Lung (tissue), 12 donors: Measurements from ENCODE around the gene GTF3C6. TPM values are rescaled to one million over a fixed set of nuclear protein-coding genes. Genes with fewer than 3 reads are reported as not detected.

Experiments used
- ATAC-seq: fragments of 200-7000 bp; cut with Tn5 transposase; one replicate; pipeline ENCODE4 v1.9.1; 2020; ENCODE audit warnings: moderate number of reproducible peaks; ENCODE audit not compliant: insufficient read depth, low FRiP score
- DNase-seq, 3 donors: peaks; one replicate each; pipeline ENCODE4 v3.0.0-alpha.2; 2013 to 2017
- H3K27ac ChIP-seq, 2 donors: one replicate each; pipeline ENCODE4 v1.5.1; 2013; ENCODE audit warnings: mild to moderate bottlenecking in 2 of 2, moderate library complexity in 2 of 2, control low read depth in 1 of 2, inconsistent platforms in 1 of 2, low read depth in 1 of 2, low read length in 1 of 2
- H3K27me3 ChIP-seq, 3 donors: one replicate each; pipeline ENCODE4 v1.5.1; 2013; ENCODE audit warnings: low read length in 2 of 3; ENCODE audit not compliant: control insufficient read depth in 3 of 3, insufficient read depth in 3 of 3
- H3K36me3 ChIP-seq, 4 donors: one replicate each; pipeline ENCODE4 v1.5.1; 2013; ENCODE audit warnings: low read length in 4 of 4, mild to moderate bottlenecking in 1 of 4, moderate library complexity in 1 of 4; ENCODE audit not compliant: control insufficient read depth in 4 of 4, insufficient read depth in 4 of 4
- H3K4me1 ChIP-seq, 5 donors: one replicate each; pipeline ENCODE4 v1.5.1; 2013; ENCODE audit warnings: low read length in 5 of 5, mild to moderate bottlenecking in 2 of 5, moderate library complexity in 1 of 5; ENCODE audit not compliant: control insufficient read depth in 5 of 5, insufficient read depth in 5 of 5
- H3K4me3 ChIP-seq: one replicate; pipeline ENCODE4 v1.5.1; 2013; ENCODE audit warnings: mild to moderate bottlenecking, control low read depth, moderate library complexity
- H3K9ac ChIP-seq, 2 donors: one replicate each; pipeline ENCODE4 v1.5.1; 2013; ENCODE audit warnings: low read length in 2 of 2, control low read depth in 1 of 2; ENCODE audit not compliant: insufficient read depth in 1 of 2
- H3K9me3 ChIP-seq, 4 donors: one replicate each; pipeline ENCODE4 v1.5.1; 2013; ENCODE audit warnings: low read length in 3 of 4, mild to moderate bottlenecking in 1 of 4, moderate library complexity in 1 of 4; ENCODE audit not compliant: control insufficient read depth in 4 of 4, insufficient read depth in 3 of 4
- CTCF ChIP-seq: IDR thresholded peaks from 2 replicates; pipeline ENCODE4 v1.5.1; 2012; ENCODE audit warnings: mild to moderate bottlenecking; ENCODE audit errors: control extremely low read depth, extremely low read depth
- WGBS, 2 donors: extraction: QIAGEN DNeasy Blood & Tissue Kit; methylation state at CpG; one replicate each; pipeline ENCODE4 v1.1.7; 2013; 5-methylcytosine and 5-hydroxymethylcytosine counted together
- polyA plus RNA-seq, 2 donors: library from polyadenylated mRNA; stranded (reverse); fragments of 200-250 nt; gene quantifications; one replicate each; pipeline ENCODE4 v1.2.1, GENCODE V29; 2013
- total RNA-seq, 2 donors: library from RNA; depleted of rRNA in 1 of 2; stranded (reverse); fragments of >200 nt in 1 of 2; gene quantifications; one replicate each; pipeline ENCODE4 v1.2.1, GENCODE V29; 2014 to 2021
- donor health status: control.
- donor health status: control.
- donor health status: Bipolar disorder and iron deficiency.
- donor health status: healthy.
- donor health status: DM: yes; HTN: yes; CAD: no.

Gene GTF3C6
- total and polyA plus RNA-seq, 4 donors, result 28.0 to 81.1 (median 59.5) TPM

GRCh38 chr6:110949679-110950285 is 8.7 kb upstream of the GTF3C6 start:
- WGBS, 2 donors, result 40 to 42% methylated on average over 8 of the region's 8 CpGs
- Histone ChIP-seq H3K9me3 (no peaks in the 10 kb centered on the region), H3K4me1 (peaks cover 0 to 5% (median 0%) of the 10 kb centered on the region in 5 donors), H3K27me3 (no peaks in the 10 kb centered on the region), H3K4me3 (no peak overlapping the region), H3K27ac (no peak overlapping the region), H3K9ac (no peak overlapping the region), H3K36me3 (no peaks in the 10 kb centered on the region)
- peak in 2 of 3 donors; percentile 55 to 68 for DNase-seq
- TF ChIP-seq CTCF, result peak; percentile 41
- no peak for ATAC-seq

GRCh38 chr6:110950440-110950839 is 8.1 kb upstream of the GTF3C6 start:
- DNase-seq, result no peak
- Histone ChIP-seq H3K4me1 (peaks cover 0 to 5% (median 0%) of the 10 kb centered on the region in 5 donors), H3K4me3 (no peak overlapping the region), H3K27ac (no peak overlapping the region), H3K27me3 (no peaks in the 10 kb centered on the region), H3K36me3 (no peaks in the 10 kb centered on the region), H3K9me3 (no peaks in the 10 kb centered on the region), H3K9ac (no peak overlapping the region)
- ATAC-seq, result no peak
- TF ChIP-seq CTCF, result no peak

GRCh38 chr6:110951008-110951407 is 7.5 kb upstream of the GTF3C6 start:
- Histone ChIP-seq H3K4me3 (no peak overlapping the region), H3K9me3 (no peaks in the 10 kb centered on the region), H3K36me3 (no peaks in the 10 kb centered on the region), H3K9ac (no peak overlapping the region), H3K27me3 (no peaks in the 10 kb centered on the region), H3K27ac (no peak overlapping the region), H3K4me1 (peaks cover 0 to 5% (median 0%) of the 10 kb centered on the region in 5 donors)
- DNase-seq, result no peak
- no peak for ATAC-seq
- TF ChIP-seq CTCF, result no peak
- 24 to 68% methylated on average over 1 of the region's 1 CpG for WGBS, 2 donors
